ENCODE data around the gene GTF2E1. TPM values are rescaled to one million over a fixed set of nuclear protein-coding genes. Genes with fewer than 3 reads are reported as not detected.

GTF2E1 gene
- total and polyA plus RNA-seq, 2 donors (not counting 1 experiment from before 2014, with no cell fraction given) = 6.0 to 24.7 TPM

- intact Hi-C loops (cut with micrococcal nuclease) = no loop called here
- no CpG with 5 or more reads among the region's 3 CpGs for WGBS (ENCODE audit: insufficient coverage)
- Mint-ChIP-seq H3K9me3 (ENCODE audit: insufficient read depth) (no peaks in the 10 kb centered on the region), H3K27ac (no peak overlapping the region), H3K4me1 (peaks cover 39% of the 10 kb centered on the region), H3K27me3 (no peaks in the 10 kb centered on the region), H3K4me3 (no peak overlapping the region)
- Histone ChIP-seq H3K9ac (ENCODE audit: low read length) (no peak overlapping the region), H3K4me1 (ENCODE audit: control insufficient read depth in 2 of 2, insufficient read depth in 2 of 2, low read length in 2 of 2) (no peaks in the 10 kb centered on the region), H3K27ac (ENCODE audit: low read length in 2 of 2) (no peak overlapping the region), H3K79me2 (ENCODE audit: control insufficient read depth, insufficient read depth, low read length) (peaks cover 48% of the 10 kb centered on the region), H4K20me1 (ENCODE audit: control insufficient read depth, insufficient read depth, low read length, poor library complexity, severe bottlenecking) (peaks cover 39% of the 10 kb centered on the region), H3K4me3 (ENCODE audit: control extremely low read depth in 1 of 5, extremely low read depth in 1 of 5, insufficient read depth in 1 of 5, low read depth in 2 of 5, low read length in 4 of 5) (no peak overlapping the region), H3K27me3 (replicated peaks in 1 of 4; ENCODE audit: control extremely low read depth in 1 of 4, control insufficient read depth in 3 of 4, insufficient read depth in 4 of 4, low read length in 3 of 4) (no peaks in the 10 kb centered on the region), H3K9me3 (ENCODE audit: control extremely low read depth in 1 of 3, control insufficient read depth in 2 of 3, insufficient read depth in 1 of 3, low read length in 2 of 3) (no peaks in the 10 kb centered on the region), H2AFZ (ENCODE audit: insufficient read depth, low read depth, low read length, poor library complexity, severe bottlenecking) (no peak overlapping the region), H3K4me2 (replicated peaks; ENCODE audit: low read depth, low read length, poor library complexity, severe bottlenecking) (no peak overlapping the region), H3K36me3 (replicated peaks in 1 of 2; ENCODE audit: control extremely low read depth in 1 of 2, control insufficient read depth in 1 of 2, extremely low read depth in 1 of 2, insufficient read depth in 2 of 2, low read length in 1 of 2) (peaks cover 2 to 10% of the 10 kb centered on the region in 2 experiments)
- no peak for ATAC-seq (ENCODE audit: low read depth)
- TF ChIP-seq EZH2 (IDR thresholded peaks at IDR 0.05; ENCODE audit: borderline replicate concordance, insufficient read depth, low read depth, low read length, poor library complexity, severe bottlenecking) (no peak), CTCF (IDR thresholded peaks at IDR 0.05) (no peak)
- ChIA-PET POLR2A (no interaction called here), CTCF (interaction anchor here (2.0 kb wide), 1 partner anchor 28 kb away, joined by 7 read pairs; no protein-coding TSS in a partner anchor)
- no peak for DNase-seq
Measured at GRCh38 chr3:120766576-120766975, 24.0 kb downstream of the GTF2E1 start.

- Histone ChIP-seq H3K4me1 (ENCODE audit: control insufficient read depth in 2 of 2, insufficient read depth in 2 of 2, low read length in 2 of 2) (no peaks in the 10 kb centered on the region), H3K27me3 (replicated peaks in 1 of 4; ENCODE audit: control extremely low read depth in 1 of 4, control insufficient read depth in 3 of 4, insufficient read depth in 4 of 4, low read length in 3 of 4) (no peaks in the 10 kb centered on the region), H2AFZ (ENCODE audit: insufficient read depth, low read depth, low read length, poor library complexity, severe bottlenecking) (no peak overlapping the region), H3K79me2 (ENCODE audit: control insufficient read depth, insufficient read depth, low read length) (peaks cover 44% of the 10 kb centered on the region), H3K4me3 (ENCODE audit: control extremely low read depth in 1 of 5, extremely low read depth in 1 of 5, insufficient read depth in 1 of 5, low read depth in 2 of 5, low read length in 4 of 5) (no peak overlapping the region), H3K9me3 (ENCODE audit: control extremely low read depth in 1 of 3, control insufficient read depth in 2 of 3, insufficient read depth in 1 of 3, low read length in 2 of 3) (no peaks in the 10 kb centered on the region), H4K20me1 (ENCODE audit: control insufficient read depth, insufficient read depth, low read length, poor library complexity, severe bottlenecking) (peaks cover 39% of the 10 kb centered on the region), H3K4me2 (replicated peaks; ENCODE audit: low read depth, low read length, poor library complexity, severe bottlenecking) (no peak overlapping the region), H3K36me3 (replicated peaks in 1 of 2; ENCODE audit: control extremely low read depth in 1 of 2, control insufficient read depth in 1 of 2, extremely low read depth in 1 of 2, insufficient read depth in 2 of 2, low read length in 1 of 2) (peaks cover 2 to 15% of the 10 kb centered on the region in 2 experiments), H3K27ac (ENCODE audit: low read length in 2 of 2) (no peak overlapping the region), H3K9ac (ENCODE audit: low read length) (no peak overlapping the region)
- TF ChIP-seq CTCF (IDR thresholded peaks at IDR 0.05) (no peak), EZH2 (IDR thresholded peaks at IDR 0.05; ENCODE audit: borderline replicate concordance, insufficient read depth, low read depth, low read length, poor library complexity, severe bottlenecking) (no peak)
- ATAC-seq (ENCODE audit: low read depth) (no peak), DNase-seq (no peak)
- ChIA-PET CTCF (interaction anchor here (2.3 kb wide), 1 partner anchor 28 kb away, joined by 10 read pairs; no protein-coding TSS in a partner anchor), POLR2A (no interaction called here)
- no peaks in the 10 kb centered on the region for H3K9me3 Mint-ChIP-seq (ENCODE audit: insufficient read depth)
- no peaks in the 10 kb centered on the region for H3K27me3 Mint-ChIP-seq
- intact Hi-C loops (cut with micrococcal nuclease) = no loop called here
- H3K4me1 Mint-ChIP-seq = peaks cover 36% of the 10 kb centered on the region
- no peak overlapping the region for H3K27ac Mint-ChIP-seq
- no CpG with 5 or more reads among the region's 1 CpG for WGBS (ENCODE audit: insufficient coverage)
- H3K4me3 Mint-ChIP-seq = no peak overlapping the region
Measured at GRCh38 chr3:120767106-120767505, 24.6 kb downstream of the GTF2E1 start.

All from B cell (primary cell).